IMR-90 (cell line): ENCODE results near the gene ACTBL2. TPM values are rescaled to one million over a fixed set of nuclear protein-coding genes. Genes with fewer than 3 reads are reported as not detected.

Experiments used
- ATAC-seq: fragments of 200-7000 bp; cut with Tn5 transposase; 2 replicates; pipeline ENCODE4 v1.9.1; 2020; ENCODE audit warnings: low read depth, mild to moderate bottlenecking, moderate library complexity
- BruUV-seq: library from RNA; stranded (reverse); fragments of 400-500 nt; replicated peaks from 2 replicates; lab custom pipeline; 2021; lab: Mats Ljungman, UMichigan
- CTCF ChIA-PET: fragments of 300-600 bp; formaldehyde crosslinking; extraction: SDS; loops from one replicate; lab custom pipeline; 2021; ENCODE audit warnings: antibody characterized with exemption; lab: Yijun Ruan, JAX
- POLR2A ChIA-PET: fragments of 300-600 bp; sonication (Branson Sonifier 250); formaldehyde crosslinking; loops from one replicate; lab custom pipeline; 2022; ENCODE audit warnings: antibody characterized with exemption; ENCODE audit not compliant: unreplicated experiment; lab: Charles Lee
- DNase-seq: peaks from one replicate; pipeline ENCODE4 v3.0.0; 2013
- H2AFZ ChIP-seq: replicated peaks from 2 replicates; pipeline ENCODE3; 2013; ENCODE audit warnings: low read length, mild to moderate bottlenecking; ENCODE audit not compliant: poor library complexity
- H2AK5ac ChIP-seq: 2 replicates; pipeline ENCODE4 v1.6.1; 2013; ENCODE audit warnings: low read depth, low read length, inconsistent platforms
- H2AK9ac ChIP-seq: replicated peaks from 2 replicates; pipeline ENCODE3; 2013; ENCODE audit warnings: mild to moderate bottlenecking, low read depth, low read length, moderate library complexity; ENCODE audit not compliant: poor library complexity
- H2BK120ac ChIP-seq: 2 replicates; pipeline ENCODE4 v1.6.1; 2013; ENCODE audit warnings: low read depth, low read length, inconsistent platforms
- H2BK15ac ChIP-seq: 3 replicates; pipeline ENCODE4 v1.6.1; 2013; ENCODE audit warnings: low read depth, low read length, inconsistent platforms
- H2BK20ac ChIP-seq: 2 replicates; pipeline ENCODE4 v1.6.1; 2013; ENCODE audit warnings: low read depth, mild to moderate bottlenecking, inconsistent platforms, low read length, moderate library complexity
- H2BK5ac ChIP-seq: 2 replicates; pipeline ENCODE4 v1.6.1; 2013; ENCODE audit warnings: mild to moderate bottlenecking, low read depth, low read length, inconsistent platforms; ENCODE audit not compliant: poor library complexity, severe bottlenecking
- H3K14ac ChIP-seq: replicated peaks from 2 replicates; pipeline ENCODE4 v1.6.1; 2013; ENCODE audit warnings: low read depth, low read length, inconsistent platforms
- H3K18ac ChIP-seq: 2 replicates; pipeline ENCODE4 v1.6.1; 2013; ENCODE audit warnings: low read depth, low read length, control low read depth
- H3K23ac ChIP-seq: 2 replicates; pipeline ENCODE4 v1.6.1; 2013; ENCODE audit warnings: low read depth, low read length, inconsistent platforms
- H3K27ac ChIP-seq: 2 replicates; pipeline ENCODE4 v1.5.1; 2013; ENCODE audit warnings: mild to moderate bottlenecking, control low read depth, low read length; ENCODE audit not compliant: insufficient read depth
- H3K27me3 ChIP-seq: 2 replicates; pipeline ENCODE4 v1.6.1; 2013; ENCODE audit warnings: low read length; ENCODE audit not compliant: control insufficient read depth, insufficient read depth
- H3K36me3 ChIP-seq: 2 replicates; pipeline ENCODE4 v1.6.1; 2013; ENCODE audit warnings: low read length, mixed read lengths; ENCODE audit not compliant: control insufficient read depth, insufficient read depth
- H3K4ac ChIP-seq: 2 replicates; pipeline ENCODE4 v1.6.1; 2013; ENCODE audit warnings: low read depth, low read length, inconsistent platforms
- H3K4me1 ChIP-seq: 2 replicates; pipeline ENCODE4 v1.6.1; 2013; ENCODE audit warnings: low read length, mixed read lengths; ENCODE audit not compliant: control insufficient read depth, insufficient read depth
- H3K4me2 ChIP-seq: 2 replicates; pipeline ENCODE4 v1.6.1; 2013; ENCODE audit warnings: low read depth, mild to moderate bottlenecking, control low read depth, low read length, moderate library complexity
- H3K4me3 ChIP-seq: 2 replicates; pipeline ENCODE4 v1.5.1; 2013; ENCODE audit warnings: low read depth, mild to moderate bottlenecking, control low read depth, low read length, moderate library complexity; ENCODE audit not compliant: insufficient read depth
- H3K56ac ChIP-seq: 2 replicates; pipeline ENCODE4 v1.6.1; 2013; ENCODE audit warnings: low read length, inconsistent platforms; ENCODE audit not compliant: insufficient read depth; ENCODE audit errors: extremely low read depth
- H3K79me1 ChIP-seq, 2 experiments: 2 replicates each; pipeline ENCODE4 v1.6.1; 2013; ENCODE audit warnings: low read length in 2 of 2, inconsistent platforms in 1 of 2, low read depth in 1 of 2
- H3K9ac ChIP-seq: 2 replicates; pipeline ENCODE4 v1.6.1; 2013; ENCODE audit warnings: low read depth, low read length, control low read depth
- H3K9me1 ChIP-seq: 2 replicates; pipeline ENCODE4 v1.6.1; 2013; ENCODE audit warnings: low read length, inconsistent platforms; ENCODE audit not compliant: insufficient read depth
- H3K9me3 ChIP-seq: 2 replicates; pipeline ENCODE4 v1.6.1; 2013; ENCODE audit warnings: low read length; ENCODE audit not compliant: control insufficient read depth, insufficient read depth
- H4K20me1 ChIP-seq: 2 replicates; pipeline ENCODE4 v1.6.1; 2013; ENCODE audit warnings: low read length, inconsistent platforms; ENCODE audit not compliant: insufficient read depth
- H4K5ac ChIP-seq: 2 replicates; pipeline ENCODE4 v1.6.1; 2013; ENCODE audit warnings: mild to moderate bottlenecking, low read depth, low read length, control low read depth
- H4K8ac ChIP-seq, 2 experiments: 2 replicates each; pipeline ENCODE4 v1.6.1; 2013; ENCODE audit warnings: low read depth in 2 of 2, low read length in 2 of 2, control low read depth in 1 of 2, inconsistent platforms in 1 of 2
- H4K91ac ChIP-seq: 2 replicates; pipeline ENCODE4 v1.6.1; 2013; ENCODE audit warnings: low read depth, low read length, inconsistent platforms; ENCODE audit not compliant: insufficient read depth
- BHLHE40 ChIP-seq: fragments of 150-350 bp; IDR thresholded peaks from 2 replicates; pipeline ENCODE4 v1.6.1; 2016; ENCODE audit warnings: mild to moderate bottlenecking, low read depth, low read length
- CEBPB ChIP-seq: IDR thresholded peaks from 2 replicates; pipeline ENCODE4 v1.6.1; 2012; ENCODE audit warnings: low read depth, low read length, improper control_type of control experiment
- CHD1 ChIP-seq: IDR thresholded peaks from 2 replicates; pipeline ENCODE4 v1.6.1; 2012; ENCODE audit warnings: low read depth, low read length, improper control_type of control experiment
- CTCF ChIP-seq: conservative IDR thresholded peaks from 2 replicates; pipeline ENCODE4 v1.5.1; 2012; ENCODE audit warnings: mild to moderate bottlenecking, low read depth, low read length, improper control_type of control experiment
- FOS ChIP-seq: fragments of 150-350 bp; IDR thresholded peaks from 2 replicates; pipeline ENCODE4 v1.6.1; 2016; ENCODE audit warnings: low read depth, low read length
- MAFK ChIP-seq: IDR thresholded peaks from 2 replicates; pipeline ENCODE4 v1.6.1; 2012; ENCODE audit warnings: low read depth, low read length, improper control_type of control experiment
- MAZ ChIP-seq: IDR thresholded peaks from 2 replicates; pipeline ENCODE4 v1.6.1; 2012; ENCODE audit warnings: low read depth, mild to moderate bottlenecking, low read length, improper control_type of control experiment, moderate library complexity, borderline replicate concordance
- MXI1 ChIP-seq: IDR thresholded peaks from 2 replicates; pipeline ENCODE4 v1.6.1; 2012; ENCODE audit warnings: low read depth, mild to moderate bottlenecking, low read length, moderate library complexity, borderline replicate concordance
- NFE2L2 ChIP-seq: fragments of 150-350 bp; IDR thresholded peaks from 2 replicates; pipeline ENCODE4 v1.6.1; 2016; ENCODE audit warnings: low read depth, mild to moderate bottlenecking, low read length
- POLR2A ChIP-seq: IDR thresholded peaks from 2 replicates; pipeline ENCODE4 v1.6.1; 2012; ENCODE audit warnings: mild to moderate bottlenecking, low read depth, low read length
- RAD21 ChIP-seq: IDR thresholded peaks from 2 replicates; pipeline ENCODE4 v1.6.1; 2012; ENCODE audit warnings: low read length, improper control_type of control experiment
- RCOR1 ChIP-seq: IDR thresholded peaks from 2 replicates; pipeline ENCODE4 v1.6.1; 2012; ENCODE audit warnings: mild to moderate bottlenecking, low read length, improper control_type of control experiment; ENCODE audit not compliant: insufficient replicate concordance
- RFX5 ChIP-seq: IDR thresholded peaks from 2 replicates; pipeline ENCODE4 v1.8.0; 2012; ENCODE audit warnings: low read depth, mild to moderate bottlenecking, low read length, moderate library complexity
- SMC3 ChIP-seq: fragments of 150-350 bp; IDR thresholded peaks from 2 replicates; pipeline ENCODE4 v1.6.1; 2016; ENCODE audit warnings: low read depth, mild to moderate bottlenecking, antibody characterized with exemption, low read length, moderate library complexity
- WGBS, 2 experiments: methylation state at CpG; one replicate each; pipeline versions ENCODE4 v1.1.5 to v1.1.7; 2013; ENCODE audit warnings: missing lambda C conversion rate in 2 of 2; ENCODE audit not compliant: insufficient read length in 1 of 2; ENCODE audit errors: extremely low coverage in 2 of 2; 5-methylcytosine and 5-hydroxymethylcytosine counted together
- dilution Hi-C: fragments of 300-500 bp; cut with HindIII; formaldehyde crosslinking; loops from one replicate; pipeline ENCODE4 v1.14.3; 2018; ENCODE audit warnings: low sequenced_read_pairs; ENCODE audit not compliant: unreplicated experiment
- in situ Hi-C: fragments of 300-500 bp; cut with MboI; formaldehyde crosslinking; loops from 3 replicates; pipeline ENCODE4 v1.14.3; 2019; ENCODE audit warnings: low sequenced_read_pairs, inconsistent platforms, mixed read lengths
- intact Hi-C: fragments of 100-400 bp; cut with micrococcal nuclease; formaldehyde crosslinking; loops from 2 replicates; pipeline ENCODE4 v1.10.0; 2022
- polyA plus RNA-seq, 3 experiments: library from polyadenylated mRNA; depleted of rRNA; stranded (reverse); fragments of >200 nt; gene quantifications; 2 replicates each; pipeline ENCODE4 v1.2.3, GENCODE V29; 2012; ENCODE audit warnings: low replicate concordance in 1 of 3
- total RNA-seq: library from RNA; depleted of rRNA; stranded (reverse); fragments of >200 nt; gene quantifications from 2 replicates; pipeline ENCODE4 v1.2.3, GENCODE V29; 2012
- TF ChIP-seq, protein P1 (sequence below): fragments of 150-350 bp; IDR thresholded peaks from 2 replicates; pipeline ENCODE4 v1.6.1; 2017; ENCODE audit warnings: mild to moderate bottlenecking, antibody characterized with exemption, low read length, low read depth
- TF ChIP-seq, protein P2 (sequence below): fragments of 150-350 bp; IDR thresholded peaks from 2 replicates; pipeline ENCODE4 v1.6.1; 2016; ENCODE audit warnings: low read depth, mild to moderate bottlenecking, low read length, moderate library complexity, borderline replicate concordance

ACTBL2 gene
- total and polyA plus RNA-seq, 2 of the 4 experiments (the other 2 are of a cell fraction), result 0.29 to 1.6 TPM

- in situ Hi-C loops (no loop called here), intact Hi-C loops (loop anchor here (5.0 kb wide), 1 partner anchor 44 kb away; no protein-coding TSS in a partner anchor), dilution Hi-C loops (no loop called here)
- Histone ChIP-seq H2BK5ac (peak overlapping the region; percentile 21), H3K9me3 (no peaks in the 10 kb centered on the region), H3K9me1 (peaks cover 11% of the 10 kb centered on the region; the same call in 1 of the 2 replicates), H3K4me3 (no peak overlapping the region), H2BK120ac (peak overlapping the region; percentile 89), H3K36me3 (no peaks in the 10 kb centered on the region), H3K79me1 (no peaks in the 10 kb centered on the region), H2BK15ac (peak overlapping the region; percentile 97; the same call in 2 of the 3 replicates), H2AK5ac (peak overlapping the region; percentile 54; the same call in 1 of the 2 replicates), H2AFZ (no peak overlapping the region), H3K23ac (peak overlapping the region; percentile 48), H3K56ac (no peak overlapping the region; the same call in 1 of the 2 replicates), H4K5ac (peak overlapping the region; percentile 83), H3K4me2 (no peak overlapping the region), H4K20me1 (no peaks in the 10 kb centered on the region), H3K27me3 (no peaks in the 10 kb centered on the region), H3K9ac (no peak overlapping the region), H3K27ac (peak overlapping the region; percentile 10; the same call in 1 of the 2 replicates), H3K4ac (peak overlapping the region; percentile 87), H3K14ac (peak overlapping the region; percentile 81), H2AK9ac (no peak overlapping the region), H4K8ac (peak overlapping the region; percentile 53 to 72; a peak in 3 of 4 replicates), H3K4me1 (peaks cover 25% of the 10 kb centered on the region), H2BK20ac (peak overlapping the region; percentile 96), H3K18ac (peak overlapping the region; percentile 83), H4K91ac (peak overlapping the region; percentile 76)
- ATAC-seq, result no peak
- TF ChIP-seq CHD1, result no peak
- no peak for TF ChIP-seq FOS
- TF ChIP-seq, protein P1, sequence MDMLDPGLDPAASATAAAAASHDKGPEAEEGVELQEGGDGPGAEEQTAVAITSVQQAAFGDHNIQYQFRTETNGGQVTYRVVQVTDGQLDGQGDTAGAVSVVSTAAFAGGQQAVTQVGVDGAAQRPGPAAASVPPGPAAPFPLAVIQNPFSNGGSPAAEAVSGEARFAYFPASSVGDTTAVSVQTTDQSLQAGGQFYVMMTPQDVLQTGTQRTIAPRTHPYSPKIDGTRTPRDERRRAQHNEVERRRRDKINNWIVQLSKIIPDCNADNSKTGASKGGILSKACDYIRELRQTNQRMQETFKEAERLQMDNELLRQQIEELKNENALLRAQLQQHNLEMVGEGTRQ, result no peak
- no peak for TF ChIP-seq BHLHE40
- no peak for TF ChIP-seq RFX5
- no peak for TF ChIP-seq SMC3
- TF ChIP-seq RAD21, result no peak
- TF ChIP-seq RCOR1, result no peak
- no peak for TF ChIP-seq MAFK
- TF ChIP-seq MAZ, result no peak
- no peak for TF ChIP-seq MXI1
- no peak for TF ChIP-seq CTCF
- TF ChIP-seq, protein P2, sequence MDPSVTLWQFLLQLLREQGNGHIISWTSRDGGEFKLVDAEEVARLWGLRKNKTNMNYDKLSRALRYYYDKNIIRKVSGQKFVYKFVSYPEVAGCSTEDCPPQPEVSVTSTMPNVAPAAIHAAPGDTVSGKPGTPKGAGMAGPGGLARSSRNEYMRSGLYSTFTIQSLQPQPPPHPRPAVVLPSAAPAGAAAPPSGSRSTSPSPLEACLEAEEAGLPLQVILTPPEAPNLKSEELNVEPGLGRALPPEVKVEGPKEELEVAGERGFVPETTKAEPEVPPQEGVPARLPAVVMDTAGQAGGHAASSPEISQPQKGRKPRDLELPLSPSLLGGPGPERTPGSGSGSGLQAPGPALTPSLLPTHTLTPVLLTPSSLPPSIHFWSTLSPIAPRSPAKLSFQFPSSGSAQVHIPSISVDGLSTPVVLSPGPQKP, result no peak
- TF ChIP-seq CEBPB, result no peak
- no peak for TF ChIP-seq NFE2L2
- TF ChIP-seq POLR2A, result no peak
- CTCF ChIA-PET, result no interaction called here
- DNase-seq, result no peak
- POLR2A ChIA-PET, result interaction anchor here (0.6 kb wide), 1 partner anchor 88 kb away, joined by 4 read pairs; no protein-coding TSS in a partner anchor
- no CpG with 5 or more reads among the region's 1 CpG for WGBS, 2 experiments
- BruUV-seq, result no TSS peak
Observed at GRCh38 chr5:57448751-57449150, 33.9 kb downstream of the ACTBL2 start.
